Measurements from ENCODE around the gene RNF38. TPM values are rescaled to one million over a fixed set of nuclear protein-coding genes. Genes with fewer than 3 reads are reported as not detected.

The RNF38 gene
- total RNA-seq, 2 donors from 2014 or later: 8.9 to 14.0 TPM

GRCh38 chr9:36319806-36320205, 80.3 kb downstream of the RNF38 start:
- peak; percentile 86 for ATAC-seq

DNA sequence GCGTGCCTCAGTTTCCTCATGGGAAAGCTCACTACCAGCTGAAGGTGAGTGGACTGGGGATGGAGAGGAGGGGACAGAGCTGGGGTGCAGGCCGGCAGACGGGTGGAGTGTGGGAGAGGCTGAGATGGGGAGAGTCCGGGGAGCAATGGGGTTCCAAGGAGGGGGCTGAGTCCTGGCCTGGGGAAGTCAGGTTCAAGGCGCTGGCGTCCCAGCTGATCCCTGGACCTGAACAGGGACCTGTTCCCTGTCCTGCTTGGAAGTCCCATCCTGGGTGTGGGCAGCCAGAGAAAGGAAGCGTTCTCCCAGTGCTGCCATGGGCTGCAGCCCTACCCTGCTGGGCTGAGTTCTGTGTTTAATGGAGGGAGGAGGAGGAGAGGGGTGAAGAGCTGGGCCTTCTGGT, 80.9 kb downstream of the RNF38 start:
- peaks cover 46% of the 10 kb centered on the region for H3K4me1 ChIP-seq
- no peak for TF ChIP-seq POLR2A (IDR thresholded peaks at IDR 0.05)
- no peak for TF ChIP-seq CTCF (IDR thresholded peaks at IDR 0.05)
- DNase-seq (no peak), ATAC-seq (no peak)
- no peak overlapping the region for H3K4me3 ChIP-seq
- no peaks in the 10 kb centered on the region for H3K9me3 ChIP-seq
- peak overlapping the region; percentile 25 to 90 (median 76) for H3K27ac ChIP-seq
- H3K27me3 ChIP-seq: no peaks in the 10 kb centered on the region
- no peaks in the 10 kb centered on the region for H3K36me3 ChIP-seq (replicated peaks in 1 of 2; ENCODE audit: insufficient read depth in 1 of 2, low read depth in 2 of 2)
- intact Hi-C loops (cut with DNase I): no loop called here
- WGBS, 2 donors: 75 to 89% methylated on average over 7 of the region's 7 CpGs

More at GRCh38 chr9:36319806-36320205, 80.3 kb downstream of the RNF38 start:
- peak; percentile 49 to 71 (median 65) for DNase-seq
- Histone ChIP-seq H3K9me3 (no peaks in the 10 kb centered on the region), H3K4me3 (no peak overlapping the region), H3K27ac (peak overlapping the region; percentile 73 to 90 (median 78)), H3K4me1 (peaks cover 46% of the 10 kb centered on the region), H3K36me3 (replicated peaks in 1 of 2; ENCODE audit: insufficient read depth in 1 of 2, low read depth in 2 of 2) (no peaks in the 10 kb centered on the region), H3K27me3 (no peaks in the 10 kb centered on the region)
- 42 to 44% methylated on average over 6 of the region's 6 CpGs for WGBS, 2 donors
- intact Hi-C loops (cut with DNase I): no loop called here
- TF ChIP-seq POLR2A (IDR thresholded peaks at IDR 0.05) (peak in 2 of 3 donors; percentile 23 to 35), CTCF (IDR thresholded peaks at IDR 0.05) (no peak)

DNA sequence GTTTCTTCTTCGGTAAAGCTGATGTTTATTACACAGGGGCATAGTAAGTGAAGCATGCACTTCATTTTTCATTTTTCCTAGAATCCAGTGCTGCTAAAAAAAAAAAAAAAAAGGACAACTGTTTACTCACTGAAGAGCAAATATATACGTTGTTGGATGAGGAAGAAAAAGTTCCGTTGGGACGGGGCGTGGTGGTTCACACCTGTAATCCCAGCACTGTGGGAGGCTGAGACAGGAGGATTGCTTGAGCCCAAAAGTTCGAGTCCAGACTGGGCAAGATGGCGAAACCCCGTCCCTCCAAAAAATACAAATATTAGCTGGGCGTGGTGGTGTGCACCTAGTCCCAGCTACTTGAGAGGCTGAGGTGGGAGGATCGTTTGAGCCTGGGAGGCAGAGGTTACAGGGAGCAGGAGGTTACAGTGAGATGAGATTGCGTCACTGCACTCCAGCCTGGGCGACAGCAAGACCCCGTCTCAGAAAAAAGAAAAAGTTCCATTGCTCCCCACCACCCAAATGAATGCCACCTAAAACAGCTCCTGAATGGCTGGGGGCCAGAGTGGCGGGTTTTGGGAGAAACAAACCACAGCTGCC, 81.8 kb downstream of the RNF38 start:
- DNase-seq (no peak), ATAC-seq (no peak)
- TF ChIP-seq CTCF (IDR thresholded peaks at IDR 0.05): no peak
- WGBS, 2 donors: 80 to 82% methylated on average over 14 of the region's 14 CpGs
- intact Hi-C loops (cut with DNase I): no loop called here
- Histone ChIP-seq H3K4me3 (no peak overlapping the region), H3K27ac (peak overlapping the region in 3 of 4 donors; percentile 73 to 90 (median 79)), H3K4me1 (peaks cover 46% of the 10 kb centered on the region), H3K36me3 (replicated peaks in 1 of 2; ENCODE audit: insufficient read depth in 1 of 2, low read depth in 2 of 2) (no peaks in the 10 kb centered on the region), H3K9me3 (no peaks in the 10 kb centered on the region), H3K27me3 (no peaks in the 10 kb centered on the region)

DNA sequence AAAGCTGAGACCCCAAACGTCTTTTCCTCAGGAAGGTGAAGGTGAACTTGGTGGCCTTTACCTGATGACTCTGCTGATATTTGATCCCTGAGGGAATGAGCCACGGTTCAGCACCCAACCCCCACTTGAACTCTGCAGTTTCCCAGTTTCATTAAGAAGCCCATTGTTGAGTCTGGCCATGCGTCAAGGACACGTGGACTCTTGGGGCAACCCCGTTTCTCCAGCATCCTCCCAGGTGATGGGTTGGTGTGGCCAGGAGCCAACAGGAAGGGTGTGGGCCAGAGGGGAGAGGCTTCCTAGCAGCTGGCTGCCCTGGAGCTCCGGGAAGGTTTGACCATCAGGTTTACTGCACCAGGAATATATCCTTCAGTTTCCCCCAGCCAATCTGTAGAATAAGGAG, 82.3 kb downstream of the RNF38 start:
- DNase-seq (peak; percentile 39 to 67 (median 58)), ATAC-seq (peak; percentile 42)
- H3K36me3 ChIP-seq (replicated peaks in 1 of 2; ENCODE audit: insufficient read depth in 1 of 2, low read depth in 2 of 2): no peaks in the 10 kb centered on the region
- intact Hi-C loops (cut with DNase I): no loop called here
- peak overlapping the region in 3 of 4 donors; percentile 38 to 90 (median 79) for H3K27ac ChIP-seq
- no peak overlapping the region for H3K4me3 ChIP-seq
- TF ChIP-seq POLR2A (IDR thresholded peaks at IDR 0.05) (peak in 2 of 3 donors; percentile 15 to 27), CTCF (IDR thresholded peaks at IDR 0.05) (no peak)
- WGBS, 2 donors: 24 to 27% methylated on average over 6 of the region's 6 CpGs
- H3K27me3 ChIP-seq: no peaks in the 10 kb centered on the region
- peaks cover 46% of the 10 kb centered on the region for H3K4me1 ChIP-seq
- H3K9me3 ChIP-seq: no peaks in the 10 kb centered on the region
